Measurements from ENCODE around the gene LCN6. TPM values are rescaled to one million over a fixed set of nuclear protein-coding genes. Genes with fewer than 3 reads are reported as not detected.
A peak's percentile ranks its signal among the peaks of the same experiment; 100 is the strongest.
"Not testable (repeated sequence)": the region's sequence is repeated elsewhere in the genome, so short reads cannot be mapped to it uniquely, and the experiment has no call there.

The LCN6 gene
- total RNA-seq, 2 donors from 2014 or later: 0.56 to 1.2 TPM

DNA sequence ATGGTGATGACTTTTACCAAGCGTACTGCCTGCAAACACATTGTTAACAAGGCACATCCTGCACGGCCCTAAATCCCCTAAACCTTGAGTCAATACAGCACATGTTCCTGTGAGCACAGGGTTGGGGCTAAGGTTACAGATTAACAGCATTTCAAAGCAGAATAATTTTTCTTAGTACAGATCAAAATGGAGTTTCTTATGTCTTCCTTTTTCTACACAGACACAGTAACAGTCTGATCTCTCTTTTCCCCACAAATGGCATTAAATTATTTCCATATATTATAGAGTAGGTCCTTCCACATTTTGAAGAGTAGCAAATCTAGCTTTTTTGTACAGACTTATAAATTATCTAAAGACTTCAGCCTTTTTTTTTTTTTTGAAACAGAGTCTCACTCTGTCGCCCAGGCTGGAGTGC lies 41.2 kb upstream of the LCN6 start:
- H3K9ac ChIP-seq (ENCODE audit: low read depth in 2 of 2, low read length in 2 of 2): no peak overlapping the region
- intact Hi-C loops (cut with DNase I): loop anchor here (5.0 kb wide), 1 partner anchor 248 kb away; no protein-coding TSS in a partner anchor
- H3K4me1 ChIP-seq: peaks cover 20% of the 10 kb centered on the region

DNA sequence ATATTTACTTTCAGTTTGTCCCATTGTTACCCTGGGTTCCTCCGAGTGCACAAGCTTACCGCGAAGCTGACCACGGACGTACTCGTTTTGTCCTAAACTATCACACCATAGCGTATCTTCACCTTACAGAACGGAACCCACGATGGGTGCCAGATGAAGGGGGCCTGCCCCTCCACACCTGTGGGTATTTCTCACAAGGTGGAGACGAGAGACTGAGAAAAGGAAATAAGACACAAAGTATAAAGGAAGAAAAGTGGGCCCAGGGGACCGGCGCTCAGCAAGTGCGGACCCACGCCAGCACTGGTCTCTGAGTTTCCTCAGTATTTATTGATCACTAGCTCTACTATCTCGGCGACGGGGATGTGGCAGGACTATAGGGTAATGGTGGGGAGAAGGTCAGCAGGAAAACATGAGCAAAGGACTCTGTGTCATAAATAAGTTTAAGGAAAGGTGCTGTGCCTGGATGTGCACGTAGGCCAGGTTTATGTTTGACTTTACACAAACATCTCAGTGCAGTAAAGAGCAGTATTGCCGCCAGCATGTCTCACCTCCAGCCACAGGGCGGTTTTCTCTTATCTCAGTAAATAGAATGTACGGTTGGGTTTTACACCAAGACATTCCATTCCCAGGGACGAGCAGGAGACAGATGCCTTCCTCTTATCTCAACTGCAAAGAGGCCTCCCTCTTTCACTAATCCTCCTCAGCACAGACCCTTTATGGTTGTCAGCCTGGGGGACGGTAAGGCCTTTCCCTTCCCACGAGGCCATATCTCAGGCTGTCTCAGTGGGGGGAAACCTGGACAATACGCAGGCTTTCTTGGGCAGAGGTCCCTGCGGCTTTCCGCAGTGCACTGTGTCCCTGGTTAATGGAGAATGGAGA lies 40.6 kb upstream of the LCN6 start:
- H3K4me3 ChIP-seq, H3K36me3 ChIP-seq, H3K27me3 ChIP-seq, H3K9me3 ChIP-seq: not testable (repeated sequence)
- H3K9ac ChIP-seq (ENCODE audit: low read depth in 2 of 2, low read length in 2 of 2): peak overlapping the region in 1 of 2 donors; percentile 71
- H3K27ac ChIP-seq: peak overlapping the region; percentile 90
- DNase-seq: peak; percentile 77
- intact Hi-C loops (cut with DNase I): loop anchor here (5.0 kb wide), 1 partner anchor 248 kb away; no protein-coding TSS in a partner anchor
- peaks cover 20% of the 10 kb centered on the region for H3K4me1 ChIP-seq

More for the DNA sequence above, 41.2 kb upstream of the LCN6 start:
- no peaks in the 10 kb centered on the region for H3K9me3 ChIP-seq
- DNase-seq: no peak
- H3K4me3 ChIP-seq: no peak overlapping the region
- TF ChIP-seq, protein P1, sequence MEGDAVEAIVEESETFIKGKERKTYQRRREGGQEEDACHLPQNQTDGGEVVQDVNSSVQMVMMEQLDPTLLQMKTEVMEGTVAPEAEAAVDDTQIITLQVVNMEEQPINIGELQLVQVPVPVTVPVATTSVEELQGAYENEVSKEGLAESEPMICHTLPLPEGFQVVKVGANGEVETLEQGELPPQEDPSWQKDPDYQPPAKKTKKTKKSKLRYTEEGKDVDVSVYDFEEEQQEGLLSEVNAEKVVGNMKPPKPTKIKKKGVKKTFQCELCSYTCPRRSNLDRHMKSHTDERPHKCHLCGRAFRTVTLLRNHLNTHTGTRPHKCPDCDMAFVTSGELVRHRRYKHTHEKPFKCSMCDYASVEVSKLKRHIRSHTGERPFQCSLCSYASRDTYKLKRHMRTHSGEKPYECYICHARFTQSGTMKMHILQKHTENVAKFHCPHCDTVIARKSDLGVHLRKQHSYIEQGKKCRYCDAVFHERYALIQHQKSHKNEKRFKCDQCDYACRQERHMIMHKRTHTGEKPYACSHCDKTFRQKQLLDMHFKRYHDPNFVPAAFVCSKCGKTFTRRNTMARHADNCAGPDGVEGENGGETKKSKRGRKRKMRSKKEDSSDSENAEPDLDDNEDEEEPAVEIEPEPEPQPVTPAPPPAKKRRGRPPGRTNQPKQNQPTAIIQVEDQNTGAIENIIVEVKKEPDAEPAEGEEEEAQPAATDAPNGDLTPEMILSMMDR (IDR thresholded peaks at IDR 0.05): no peak
- no peaks in the 10 kb centered on the region for H3K27me3 ChIP-seq
- no peaks in the 10 kb centered on the region for H3K36me3 ChIP-seq
- H3K27ac ChIP-seq: peak overlapping the region; percentile 90

DNA sequence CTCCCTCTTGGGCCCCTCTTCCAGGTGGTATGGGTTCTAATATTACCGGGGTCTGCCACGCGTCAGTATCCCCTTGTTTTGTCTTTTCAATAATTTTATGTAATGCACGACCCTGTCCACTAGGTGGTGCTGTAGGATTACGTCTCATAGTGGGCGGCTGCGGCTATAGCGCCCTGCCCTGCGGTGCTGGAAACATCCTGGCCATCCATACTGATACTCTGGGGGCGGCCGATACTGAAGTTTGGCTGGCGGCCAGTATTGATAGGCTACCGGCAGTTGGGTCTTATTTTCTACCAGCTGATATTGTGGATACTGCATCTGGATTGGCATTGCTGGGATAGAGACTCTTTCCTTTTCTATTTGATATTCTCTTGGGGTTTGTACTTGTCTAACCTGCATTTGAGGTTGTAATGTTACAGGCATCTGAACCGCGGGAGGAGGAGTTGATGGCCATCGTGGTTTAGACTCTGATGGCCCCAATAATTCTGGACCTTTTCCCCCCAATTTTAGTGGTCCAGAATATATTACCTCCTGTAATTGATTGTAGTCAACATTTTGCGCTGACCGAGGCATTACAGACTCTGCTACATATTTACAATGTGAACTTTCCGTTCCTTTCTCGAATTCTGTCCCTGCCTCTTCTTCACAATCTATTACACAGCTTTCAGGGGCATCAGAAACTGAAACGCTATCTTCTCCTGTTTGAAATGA lies 39.5 kb upstream of the LCN6 start:
- Histone ChIP-seq H3K27me3 (no peaks in the 10 kb centered on the region), H3K4me3 (no peak overlapping the region), H3K27ac (peak overlapping the region; percentile 90), H3K9me3 (no peaks in the 10 kb centered on the region), H3K9ac (ENCODE audit: low read depth in 2 of 2, low read length in 2 of 2) (peak overlapping the region in 1 of 2 donors; percentile 61), H3K4me1 (peaks cover 20% of the 10 kb centered on the region), H3K36me3 (no peaks in the 10 kb centered on the region)
- DNase-seq: peak; percentile 88
- intact Hi-C loops (cut with DNase I): loop anchor here (5.0 kb wide), 1 partner anchor 249 kb away; no protein-coding TSS in a partner anchor
- TF ChIP-seq, protein P1 (IDR thresholded peaks at IDR 0.05): peak; percentile 80

DNA sequence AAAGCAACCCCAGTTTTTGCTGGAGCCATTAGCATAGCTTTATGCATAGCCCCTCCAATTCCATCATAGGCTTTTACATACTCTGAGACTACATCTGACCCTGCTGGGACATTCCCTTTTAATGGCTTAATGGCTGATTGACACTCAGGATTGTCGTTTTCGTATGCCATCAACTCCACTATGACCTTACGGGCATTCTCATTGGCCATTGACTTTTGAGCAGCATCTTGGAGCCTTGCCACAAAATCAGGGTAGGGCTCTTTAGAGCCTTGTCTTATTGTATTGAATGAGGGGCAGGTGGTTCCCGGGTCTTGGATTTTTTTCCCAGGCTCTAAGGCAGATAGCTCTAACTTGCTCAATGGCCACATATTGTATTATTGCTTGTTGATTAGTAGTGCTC lies 38.7 kb upstream of the LCN6 start:
- not testable (repeated sequence) for H3K4me3 ChIP-seq; H3K27ac ChIP-seq; H3K36me3 ChIP-seq; H3K27me3 ChIP-seq; H3K9me3 ChIP-seq; H3K9ac ChIP-seq (ENCODE audit: low read depth in 2 of 2, low read length in 2 of 2); DNase-seq
- peaks cover 12% of the 10 kb centered on the region for H3K4me1 ChIP-seq
- intact Hi-C loops (cut with DNase I): loop anchor here (5.0 kb wide), 1 partner anchor 250 kb away; no protein-coding TSS in a partner anchor

DNA sequence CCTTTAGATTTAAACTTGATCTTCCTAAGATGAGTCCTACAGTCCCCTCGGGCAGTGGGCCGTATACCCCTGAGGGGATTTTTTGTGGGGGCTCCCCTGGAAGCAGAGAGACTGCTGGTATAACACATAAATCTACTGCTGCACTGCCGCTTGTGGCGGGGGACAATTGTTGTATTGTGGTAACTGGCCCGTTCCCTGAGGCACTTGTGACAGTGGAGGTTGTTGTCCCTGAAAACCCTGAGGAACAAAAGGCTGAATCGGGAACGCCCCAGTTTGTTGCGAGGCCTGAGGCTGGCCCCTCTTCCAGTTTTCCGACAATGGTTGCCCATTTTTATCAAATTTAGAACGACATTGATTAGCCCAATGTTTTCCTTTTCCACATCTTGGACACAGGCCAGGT lies 38.1 kb upstream of the LCN6 start:
- TF ChIP-seq, protein P1 (IDR thresholded peaks at IDR 0.05): no peak
- H3K4me1 ChIP-seq: peaks cover 8% of the 10 kb centered on the region
- H3K27ac ChIP-seq: no peak overlapping the region
- intact Hi-C loops (cut with DNase I): loop anchor here (5.0 kb wide), 1 partner anchor 251 kb away; no protein-coding TSS in a partner anchor
- DNase-seq: no peak
- H3K27me3 ChIP-seq: no peaks in the 10 kb centered on the region
- H3K36me3 ChIP-seq: no peaks in the 10 kb centered on the region
- H3K9me3 ChIP-seq: no peaks in the 10 kb centered on the region
- no peak overlapping the region for H3K9ac ChIP-seq (ENCODE audit: low read depth in 2 of 2, low read length in 2 of 2)
- no peak overlapping the region for H3K4me3 ChIP-seq

DNA sequence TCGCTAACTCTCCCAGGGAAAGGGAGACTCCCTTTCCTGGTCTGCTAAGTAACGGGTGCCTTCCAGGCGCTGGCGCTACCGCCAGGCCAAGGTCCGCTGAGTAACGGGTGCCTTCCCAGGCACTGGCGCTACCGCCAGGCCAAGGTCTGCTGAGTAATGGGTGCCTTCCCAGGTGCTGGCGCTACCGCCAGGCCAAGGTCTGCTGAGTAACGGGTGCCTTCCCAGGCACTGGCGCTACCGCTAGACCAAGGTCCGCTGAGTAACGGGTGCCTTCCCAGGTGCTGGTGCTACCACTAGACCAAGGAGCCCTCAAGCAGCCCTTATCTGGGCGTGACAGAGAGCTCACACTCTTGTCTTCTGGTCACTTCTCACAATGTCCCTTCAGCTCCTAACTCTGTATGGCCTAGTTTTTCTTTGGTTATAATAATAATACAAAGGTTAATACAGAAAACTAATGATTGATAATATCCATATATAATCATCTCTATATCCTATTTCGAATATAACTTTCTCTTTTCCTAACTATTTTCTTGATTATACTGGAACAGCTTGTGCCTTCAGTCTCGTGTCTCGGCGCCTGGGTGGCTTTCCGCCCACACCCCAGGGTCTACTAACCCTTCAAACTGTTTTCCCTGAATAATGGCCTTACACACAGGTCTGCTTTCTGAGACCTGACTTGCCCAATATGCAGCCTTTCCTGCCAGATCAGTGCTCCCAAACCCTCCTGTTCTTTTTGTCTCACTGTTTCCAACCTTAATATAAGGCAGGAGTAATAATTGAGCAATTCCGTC lies 37.4 kb upstream of the LCN6 start:
- not testable (repeated sequence) for H3K9ac ChIP-seq (ENCODE audit: low read depth in 2 of 2, low read length in 2 of 2); H3K9me3 ChIP-seq; H3K27ac ChIP-seq; H3K36me3 ChIP-seq; H3K4me1 ChIP-seq; H3K27me3 ChIP-seq; DNase-seq; H3K4me3 ChIP-seq
- intact Hi-C loops (cut with DNase I): loop anchor here (5.0 kb wide), 1 partner anchor 252 kb away; no protein-coding TSS in a partner anchor

All from colonic mucosa (tissue), 4 donors.